NCI-H748 treated with DMSO at 0.1 percent for 48 hours (cell line): Measurements from ENCODE around the gene PPDPF.
A peak's percentile ranks its signal among the peaks of the same experiment; 100 is the strongest.
"Not testable (repeated sequence)": the region's sequence is repeated elsewhere in the genome, so short reads cannot be mapped to it uniquely, and the experiment has no call there.

Experiments used
- DNase-seq: peaks from one replicate; lab custom pipeline; 2025; lab: John Stamatoyannopoulos, UW

PPDPF gene

GRCh38 chr20:63551068-63551467 lies 30.5 kb downstream of the PPDPF start:
- no peak for DNase-seq

- no peak for DNase-seq
Measured at GRCh38 chr20:63552481-63553249, 32.1 kb downstream of the PPDPF start.

DNA sequence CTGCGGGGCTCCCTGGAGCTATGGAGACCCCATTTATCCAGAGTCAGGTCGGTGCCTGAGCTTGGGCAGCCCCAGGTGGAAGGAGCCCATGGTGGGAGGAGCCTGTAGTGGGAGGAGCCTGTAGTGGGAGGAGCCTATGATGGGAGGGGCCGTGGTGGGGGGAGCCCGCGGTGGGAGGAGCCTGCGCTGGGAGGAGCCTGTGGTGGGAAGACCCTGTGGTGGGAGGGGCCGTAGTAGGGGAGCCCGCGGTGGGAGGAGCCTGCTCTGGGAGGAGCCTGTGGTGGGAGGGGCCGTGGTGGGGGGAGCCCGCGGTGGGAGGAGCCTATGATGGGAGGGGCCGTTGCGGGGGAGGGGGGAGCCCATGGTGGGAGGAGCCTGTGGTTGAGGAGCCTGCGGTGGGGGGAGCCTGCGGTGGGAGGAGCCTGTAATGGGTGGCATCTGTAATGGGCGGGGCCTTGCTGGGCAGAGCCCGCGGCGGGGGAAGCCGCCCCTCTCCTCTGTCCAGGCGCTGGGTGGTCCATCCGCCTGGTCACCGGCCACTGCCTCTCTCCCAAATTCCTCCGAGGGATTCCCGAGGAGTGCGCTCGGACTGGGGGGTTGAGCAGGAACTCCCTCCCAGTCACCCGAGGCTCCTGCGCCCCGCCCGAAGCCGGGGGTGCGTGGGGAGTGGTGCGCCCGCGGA lies 32.8 kb downstream of the PPDPF start:
- DNase-seq = peak; percentile 51

GRCh38 chr20:63553933-63554290 lies 33.3 kb downstream of the PPDPF start, which contains the start of gene FNDC11:
Gene FNDC11 (plus strand): TSS chr20:63554159. CDS start chr20:63555664, 1,505 bp downstream.
- peak; percentile 4 for DNase-seq

- no peak for DNase-seq
Measured at GRCh38 chr20:63554361-63555278, 34.1 kb downstream of the PPDPF start.

GRCh38 chr20:63555661-63556381 lies 35.3 kb downstream of the PPDPF start:
- DNase-seq = no peak

DNA sequence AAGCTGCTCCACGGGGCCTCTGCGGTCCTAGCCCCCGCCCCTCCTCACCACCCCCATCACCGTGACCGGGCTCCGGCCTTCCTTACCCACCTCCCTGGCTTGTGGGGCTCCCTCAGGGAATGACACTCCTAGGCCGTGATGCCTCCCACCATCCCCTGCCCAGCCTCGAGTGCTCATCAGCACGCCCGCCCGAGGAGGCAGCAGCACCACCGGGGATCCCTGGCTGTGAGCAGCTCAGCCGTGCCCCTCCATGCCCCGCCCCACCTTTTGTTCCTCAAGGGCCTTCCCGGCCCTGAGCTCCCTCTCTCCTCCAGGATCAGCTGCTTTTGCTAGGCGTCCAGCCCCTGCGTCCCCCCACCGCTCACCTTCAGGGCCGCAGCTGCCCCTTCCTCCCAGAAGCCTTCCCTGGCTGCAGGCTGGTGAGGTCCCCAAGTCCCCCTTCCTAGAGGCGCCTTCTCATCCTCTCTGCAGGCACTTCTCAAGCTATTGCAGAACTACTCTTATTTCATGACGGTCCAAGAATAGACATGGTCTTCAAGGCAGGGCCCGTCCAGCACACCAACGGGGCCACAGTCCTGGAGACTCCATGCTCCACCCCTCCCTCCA lies 36.4 kb downstream of the PPDPF start:
- DNase-seq = no peak

GRCh38 chr20:63557481-63557891 lies 36.9 kb downstream of the PPDPF start:
- DNase-seq = no peak

- DNase-seq = no peak
Measured at GRCh38 chr20:63558804-63559484, 38.4 kb downstream of the PPDPF start.

GRCh38 chr20:63559485-63560332 lies 39.1 kb downstream of the PPDPF start:
- DNase-seq = not testable (repeated sequence)

- DNase-seq = no peak
Measured at GRCh38 chr20:63560333-63560805, 39.8 kb downstream of the PPDPF start.

- no peak for DNase-seq
Measured at GRCh38 chr20:63560856-63561609, 40.5 kb downstream of the PPDPF start.

GRCh38 chr20:63561624-63562396 lies 41.2 kb downstream of the PPDPF start:
- no peak for DNase-seq

DNA sequence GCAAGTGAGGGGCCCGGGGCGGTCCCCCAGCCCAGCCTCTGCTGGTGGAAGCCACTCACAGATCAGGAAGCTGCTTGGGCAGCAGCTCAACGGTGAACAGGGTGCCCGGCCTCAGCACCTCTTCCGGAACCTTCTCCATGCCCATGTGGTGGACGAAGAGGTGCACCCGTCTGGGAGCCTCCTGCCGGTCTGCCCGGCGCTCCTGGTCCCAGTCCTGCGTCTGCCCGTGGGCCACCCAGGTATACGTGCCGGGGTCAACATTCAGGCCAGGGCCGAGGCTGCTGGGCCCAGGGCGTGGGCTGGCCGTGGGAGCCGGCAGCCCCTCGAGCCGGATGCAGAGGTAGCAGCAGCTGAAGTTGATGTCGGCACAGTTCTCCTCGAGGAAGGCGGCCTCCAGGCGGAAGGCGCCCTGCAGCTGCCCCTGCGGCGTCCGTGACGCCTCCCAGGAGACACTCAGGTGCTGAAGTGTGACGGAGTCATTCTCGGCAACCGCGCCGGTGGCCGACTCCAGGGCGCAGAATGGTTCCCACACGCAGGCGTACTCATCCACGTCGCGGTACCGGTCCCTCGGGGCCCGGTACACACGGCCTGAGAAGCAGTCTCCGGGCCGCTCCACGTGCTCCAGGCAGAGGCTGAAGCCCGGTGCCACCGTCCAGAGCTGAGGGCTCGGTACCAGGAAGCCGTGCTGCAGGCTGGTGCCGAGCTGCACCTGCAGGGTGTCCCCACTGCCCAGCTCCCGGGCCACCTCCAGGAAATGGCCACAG lies 42.1 kb downstream of the PPDPF start:
- no peak for DNase-seq

- DNase-seq = no peak
Measured at GRCh38 chr20:63563225-63563935, 42.8 kb downstream of the PPDPF start.

GRCh38 chr20:63564036-63564810 lies 43.7 kb downstream of the PPDPF start:
- no peak for DNase-seq
